ENCODE measurements around the gene C6orf62. TPM values are rescaled to one million over a fixed set of nuclear protein-coding genes. Genes with fewer than 3 reads are reported as not detected.

C6orf62 gene
- total RNA-seq, 1 donor from 2014 or later: 89.3 TPM

DNA sequence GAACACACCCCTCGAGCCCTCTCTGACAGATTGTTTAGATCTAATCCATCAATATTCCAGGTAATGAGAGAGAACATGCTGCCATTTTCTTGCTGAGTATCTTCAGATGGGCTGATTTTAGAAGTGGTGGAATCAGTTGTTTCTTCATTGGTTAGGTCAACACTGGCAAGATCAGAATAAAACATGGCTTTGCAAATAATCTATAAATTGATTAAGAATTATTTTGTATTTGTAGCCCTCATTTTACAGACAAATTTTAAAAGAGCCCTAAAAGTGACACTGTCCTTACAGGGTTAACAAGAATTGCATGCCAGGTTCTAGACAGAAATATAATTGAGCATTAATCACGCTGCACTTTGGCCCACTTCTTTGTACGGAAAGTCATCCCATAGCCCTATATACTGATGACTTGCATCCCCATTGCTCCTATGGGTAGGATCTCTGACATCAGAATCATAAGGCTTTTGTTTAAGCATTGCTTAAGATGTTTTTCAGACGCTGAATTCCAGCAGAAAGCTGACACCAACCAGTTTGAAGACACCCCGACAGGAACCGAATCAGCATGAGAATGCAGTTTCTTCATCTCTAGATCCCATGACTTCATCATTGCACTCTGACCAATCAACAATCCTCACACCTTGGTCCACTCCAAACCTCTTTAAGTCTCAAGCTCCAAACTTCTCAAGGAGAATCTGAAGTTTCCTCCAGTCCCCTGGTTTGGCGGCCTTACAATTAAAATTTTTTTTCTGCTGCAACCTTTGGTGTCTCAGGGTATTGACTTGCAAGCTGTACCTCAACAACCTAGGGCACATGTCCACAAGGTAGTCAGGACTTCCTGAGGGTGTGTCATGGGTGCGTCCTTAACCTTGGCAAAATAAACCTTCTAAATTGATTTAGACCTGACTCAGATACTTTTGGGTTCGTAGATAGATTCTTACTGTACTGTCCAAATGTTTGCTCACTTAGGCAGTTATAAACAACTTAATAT lies 60.1 kb downstream of the C6orf62 start:
- peak; percentile 41 for ATAC-seq
- intact Hi-C loops (cut with DNase I): no loop called here
- no peak for DNase-seq (ENCODE audit: low spot score)

- intact Hi-C loops (cut with DNase I): no loop called here
- no peak for ATAC-seq
- no peak for DNase-seq (ENCODE audit: low spot score)
Observed at GRCh38 chr6:24655215-24655614, 63.7 kb downstream of the C6orf62 start.

Other genes starting within 250 kb of the C6orf62 start
- gene GPLD1, start 229.6 kb downstream of the C6orf62 start, total RNA-seq: 4.9 TPM
- gene ALDH5A1, start 224.2 kb downstream of the C6orf62 start, total RNA-seq: 19.3 TPM
- gene KIAA0319, start 73.0 kb downstream of the C6orf62 start, total RNA-seq: 0.40 TPM
- gene TDP2, start 52.3 kb downstream of the C6orf62 start, total RNA-seq: 34.9 TPM
- 17.3 TPM for gene ACOT13, start 52.1 kb downstream of the C6orf62 start, total RNA-seq
- 10.9 TPM for gene GMNN, start 55.8 kb upstream of the C6orf62 start, total RNA-seq
- not detected for gene ARMH2, start 79.8 kb upstream of the C6orf62 start, total RNA-seq
- 17.0 TPM for gene RIPOR2, start 216.8 kb upstream of the C6orf62 start, total RNA-seq